A673 (cell line): ENCODE data around the gene MIEF2. TPM values are rescaled to one million over a fixed set of nuclear protein-coding genes. Genes with fewer than 3 reads are reported as not detected.

Source experiments
- BruUV-seq: library from RNA; stranded (reverse); fragments of 400-500 nt; replicated peaks from 2 replicates; lab custom pipeline; 2021; lab: Mats Ljungman, UMichigan
- CTCF ChIA-PET: fragments of 300-600 bp; sonication (Branson Sonifier 250); formaldehyde crosslinking; loops from one replicate; lab custom pipeline; 2022; ENCODE audit warnings: antibody characterized with exemption; lab: Charles Lee
- POLR2A ChIA-PET: fragments of 300-600 bp; sonication (Branson Sonifier 250); formaldehyde crosslinking; loops from one replicate; lab custom pipeline; 2022; ENCODE audit warnings: antibody characterized with exemption; ENCODE audit not compliant: low non-redundant PET; lab: Charles Lee
- DNase-seq: peaks from one replicate; pipeline ENCODE4 v3.0.0-alpha.2; 2015; ENCODE audit warnings: low spot score
- H3K27ac ChIP-seq: fragments of 200-600 bp; sonication (generic); 2 replicates; pipeline ENCODE4 v1.5.1; 2016; ENCODE audit warnings: mixed run types, low read depth, mild to moderate bottlenecking, mixed read lengths, antibody characterized with exemption, low read length; ENCODE audit not compliant: poor library complexity, severe bottlenecking
- H3K27me3 ChIP-seq: fragments of 200-600 bp; sonication (generic); replicated peaks from 2 replicates; pipeline ENCODE4 v1.6.1; 2017; ENCODE audit warnings: mixed run types, low read depth, mild to moderate bottlenecking, mixed read lengths, antibody characterized with exemption, low read length; ENCODE audit not compliant: insufficient read depth, poor library complexity
- H3K36me3 ChIP-seq: fragments of 200-600 bp; sonication (generic); 2 replicates; pipeline ENCODE4 v1.6.1; 2016; ENCODE audit warnings: mixed run types, mild to moderate bottlenecking, mixed read lengths, antibody characterized with exemption, low read length; ENCODE audit not compliant: insufficient read depth, poor library complexity, severe bottlenecking
- H3K4me1 ChIP-seq: fragments of 200-600 bp; sonication (generic); 2 replicates; pipeline ENCODE4 v1.6.1; 2017; ENCODE audit warnings: mixed run types, mild to moderate bottlenecking, mixed read lengths, antibody characterized with exemption, low read length; ENCODE audit not compliant: insufficient read depth, poor library complexity, severe bottlenecking
- H3K4me3 ChIP-seq: fragments of 200-600 bp; sonication (generic); 2 replicates; pipeline ENCODE4 v1.5.1; 2016; ENCODE audit warnings: low read depth, mixed run types, mild to moderate bottlenecking, mixed read lengths, low read length; ENCODE audit not compliant: poor library complexity, severe bottlenecking
- H3K9me3 ChIP-seq: fragments of 200-600 bp; sonication (generic); 2 replicates; pipeline ENCODE4 v1.6.1; 2016; ENCODE audit warnings: mixed run types, low read depth, mild to moderate bottlenecking, mixed read lengths, antibody characterized with exemption, low read length; ENCODE audit not compliant: poor library complexity, severe bottlenecking
- EZH2 ChIP-seq: fragments of 200-600 bp; sonication (generic); IDR thresholded peaks from 2 replicates; pipeline ENCODE4 v1.6.1; 2017; ENCODE audit warnings: borderline replicate concordance, low read depth, mild to moderate bottlenecking, mixed read lengths, antibody characterized with exemption, low read length; ENCODE audit not compliant: poor library complexity, severe bottlenecking
- intact Hi-C: fragments of 100-400 bp; cut with micrococcal nuclease; formaldehyde crosslinking; loops from one replicate; pipeline ENCODE4 v1.10.0; 2022; ENCODE audit not compliant: unreplicated experiment
- total RNA-seq: library from RNA; stranded (reverse); gene quantifications from 2 replicates; pipeline ENCODE4 v1.2.3, GENCODE V29; 2021
- TF ChIP-seq, protein P1 (sequence below): fragments of 300-800, 200-600 bp; sonication (generic); conservative IDR thresholded peaks from 2 replicates; pipeline ENCODE4 v1.5.1; 2017; ENCODE audit warnings: low read depth, mild to moderate bottlenecking, antibody characterized with exemption, low read length, moderate library complexity, mixed read lengths

The MIEF2 gene
- total RNA-seq, 1 experiment from 2014 or later: 8.1 TPM

- ChIA-PET CTCF (no interaction called here), POLR2A (no interaction called here)
- DNase-seq: no peak
- H3K27ac ChIP-seq: peak overlapping the region; percentile 65
- no peaks in the 10 kb centered on the region for H3K36me3 ChIP-seq
- H3K9me3 ChIP-seq: no peaks in the 10 kb centered on the region
- H3K27me3 ChIP-seq: no peaks in the 10 kb centered on the region
- peak overlapping the region; percentile 94 for H3K4me3 ChIP-seq
- H3K4me1 ChIP-seq: peaks cover 6% of the 10 kb centered on the region
- BruUV-seq: TSS peak; percentile 57
- intact Hi-C loops: no loop called here
- TF ChIP-seq, protein P1, sequence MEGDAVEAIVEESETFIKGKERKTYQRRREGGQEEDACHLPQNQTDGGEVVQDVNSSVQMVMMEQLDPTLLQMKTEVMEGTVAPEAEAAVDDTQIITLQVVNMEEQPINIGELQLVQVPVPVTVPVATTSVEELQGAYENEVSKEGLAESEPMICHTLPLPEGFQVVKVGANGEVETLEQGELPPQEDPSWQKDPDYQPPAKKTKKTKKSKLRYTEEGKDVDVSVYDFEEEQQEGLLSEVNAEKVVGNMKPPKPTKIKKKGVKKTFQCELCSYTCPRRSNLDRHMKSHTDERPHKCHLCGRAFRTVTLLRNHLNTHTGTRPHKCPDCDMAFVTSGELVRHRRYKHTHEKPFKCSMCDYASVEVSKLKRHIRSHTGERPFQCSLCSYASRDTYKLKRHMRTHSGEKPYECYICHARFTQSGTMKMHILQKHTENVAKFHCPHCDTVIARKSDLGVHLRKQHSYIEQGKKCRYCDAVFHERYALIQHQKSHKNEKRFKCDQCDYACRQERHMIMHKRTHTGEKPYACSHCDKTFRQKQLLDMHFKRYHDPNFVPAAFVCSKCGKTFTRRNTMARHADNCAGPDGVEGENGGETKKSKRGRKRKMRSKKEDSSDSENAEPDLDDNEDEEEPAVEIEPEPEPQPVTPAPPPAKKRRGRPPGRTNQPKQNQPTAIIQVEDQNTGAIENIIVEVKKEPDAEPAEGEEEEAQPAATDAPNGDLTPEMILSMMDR: no peak
Observed at GRCh38 chr17:18226284-18226945, 34.0 kb upstream of the MIEF2 start.

DNA sequence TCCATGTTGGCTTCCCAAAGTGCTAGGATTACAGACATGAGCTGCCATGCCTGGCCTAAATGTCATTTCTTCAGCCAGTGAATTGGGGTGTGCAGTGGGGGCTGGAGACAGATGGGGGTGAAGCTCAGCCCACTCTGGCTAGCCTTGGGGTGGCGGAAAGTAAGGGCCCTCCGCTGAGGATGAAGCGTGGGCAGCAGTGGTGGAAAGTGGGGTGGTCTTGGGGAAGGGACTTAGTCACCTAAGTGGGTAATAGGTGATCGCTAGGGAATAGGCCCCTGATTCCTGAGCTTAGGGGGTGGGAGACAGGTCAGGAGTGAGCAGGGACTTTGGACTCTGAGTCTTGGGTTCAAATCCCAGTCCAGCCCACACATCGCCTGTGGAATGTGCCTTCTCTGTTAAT lies 32.8 kb upstream of the MIEF2 start:
- TF ChIP-seq, protein P1: no peak
- TF ChIP-seq EZH2: no peak
- no peak for DNase-seq
- H3K27ac ChIP-seq: no peak overlapping the region
- POLR2A ChIA-PET: no interaction called here
- no peaks in the 10 kb centered on the region for H3K27me3 ChIP-seq
- intact Hi-C loops: no loop called here
- peaks cover 6% of the 10 kb centered on the region for H3K4me1 ChIP-seq
- BruUV-seq: no TSS peak
- H3K4me3 ChIP-seq: no peak overlapping the region
- CTCF ChIA-PET: no interaction called here
- no peaks in the 10 kb centered on the region for H3K36me3 ChIP-seq
- no peaks in the 10 kb centered on the region for H3K9me3 ChIP-seq

GRCh38 chr17:18228176-18228682 lies 32.2 kb upstream of the MIEF2 start:
- H3K36me3 ChIP-seq: no peaks in the 10 kb centered on the region
- POLR2A ChIA-PET: no interaction called here
- CTCF ChIA-PET: no interaction called here
- no peaks in the 10 kb centered on the region for H3K27me3 ChIP-seq
- no peak overlapping the region for H3K27ac ChIP-seq
- BruUV-seq: no TSS peak
- no peaks in the 10 kb centered on the region for H3K9me3 ChIP-seq
- intact Hi-C loops: no loop called here
- peaks cover 6% of the 10 kb centered on the region for H3K4me1 ChIP-seq
- TF ChIP-seq EZH2: no peak
- TF ChIP-seq, protein P1: no peak
- no peak for DNase-seq
- H3K4me3 ChIP-seq: no peak overlapping the region
